ENCODE results near the gene LIPA. TPM values are rescaled to one million over a fixed set of nuclear protein-coding genes. Genes with fewer than 3 reads are reported as not detected.

The LIPA gene
- total RNA-seq, 1 donor from 2014 or later, result 43.5 TPM

- no peak for DNase-seq
These were observed 12.5 kb downstream of the LIPA start for GRCh38 chr10:89238956-89239644.

- peak; percentile 43 for DNase-seq
These were observed 13.7 kb downstream of the LIPA start for GRCh38 chr10:89237849-89238248.

- peak; percentile 86 for DNase-seq
These were observed 15.3 kb downstream of the LIPA start for GRCh38 chr10:89236226-89236797.

- no peak for DNase-seq
These were observed 16.3 kb downstream of the LIPA start for GRCh38 chr10:89235073-89235798.

- no peak for DNase-seq
These were observed 18.5 kb downstream of the LIPA start for GRCh38 chr10:89233033-89233432.

GRCh38 chr10:89228962-89229361 lies 22.6 kb downstream of the LIPA start:
- DNase-seq, result no peak

GRCh38 chr10:89228146-89228545 lies 23.4 kb downstream of the LIPA start:
- no peak for DNase-seq

- DNase-seq, result no peak
These were observed 24.7 kb downstream of the LIPA start for GRCh38 chr10:89226891-89227290.

GRCh38 chr10:89224739-89225443 lies 26.7 kb downstream of the LIPA start:
- DNase-seq, result no peak

- DNase-seq, result peak; percentile 28
These were observed 29.7 kb downstream of the LIPA start for GRCh38 chr10:89221919-89222318.

GRCh38 chr10:89219513-89220218 lies 31.9 kb downstream of the LIPA start:
- DNase-seq, result no peak

- DNase-seq, result peak; percentile 65
These were observed 34.3 kb downstream of the LIPA start for GRCh38 chr10:89217057-89217990.

GRCh38 chr10:89216056-89216455 lies 35.5 kb downstream of the LIPA start:
- no peak for DNase-seq

GRCh38 chr10:89215511-89215910 lies 36.1 kb downstream of the LIPA start:
- no peak for DNase-seq

GRCh38 chr10:89214566-89215165 lies 36.9 kb downstream of the LIPA start:
- no peak for DNase-seq

GRCh38 chr10:89213191-89213808 lies 38.3 kb downstream of the LIPA start:
- DNase-seq, result peak; percentile 14

- no peak for DNase-seq
These were observed 40.7 kb downstream of the LIPA start for GRCh38 chr10:89210794-89211425.

GRCh38 chr10:89209718-89210117 lies 41.9 kb downstream of the LIPA start:
- DNase-seq, result no peak

GRCh38 chr10:89207801-89208551 lies 43.6 kb downstream of the LIPA start:
- DNase-seq, result peak; percentile 80
